Endodermal cell (in vitro differentiated cells): Measurements from ENCODE around the gene OCA2. TPM values are rescaled to one million over a fixed set of nuclear protein-coding genes. Genes with fewer than 3 reads are reported as not detected.

Experiments used
- DNase-seq: peaks from one replicate; pipeline ENCODE4 v3.0.0-alpha.2; 2017
- H3K27ac ChIP-seq: 2 replicates; pipeline ENCODE4 v1.5.1; 2013; ENCODE audit warnings: mild to moderate bottlenecking, low read depth, low read length, moderate library complexity
- H3K27me3 ChIP-seq: 2 replicates; pipeline ENCODE4 v1.6.1; 2013; ENCODE audit warnings: mild to moderate bottlenecking, low read length, moderate library complexity; ENCODE audit not compliant: insufficient read depth, control insufficient read depth, poor library complexity, severe bottlenecking
- H3K36me3 ChIP-seq: 2 replicates; pipeline ENCODE4 v1.7.0; 2013; ENCODE audit warnings: mild to moderate bottlenecking, low read length, moderate library complexity; ENCODE audit not compliant: control insufficient read depth, insufficient read depth
- H3K4me1 ChIP-seq: one replicate; pipeline ENCODE4 v1.7.0; 2013; ENCODE audit warnings: low read length; ENCODE audit not compliant: control insufficient read depth, insufficient read depth
- H3K4me3 ChIP-seq: 2 replicates; pipeline ENCODE4 v1.5.1; 2013; ENCODE audit warnings: mild to moderate bottlenecking, low read length, moderate library complexity
- H3K9ac ChIP-seq: 2 replicates; pipeline ENCODE4 v1.6.1; 2013; ENCODE audit warnings: mild to moderate bottlenecking, low read length, moderate library complexity; ENCODE audit not compliant: poor library complexity, severe bottlenecking; ENCODE audit errors: extremely low read depth
- H3K9me3 ChIP-seq: 2 replicates; pipeline ENCODE4 v1.6.1; 2013; ENCODE audit warnings: mild to moderate bottlenecking, low read length, moderate library complexity; ENCODE audit not compliant: control insufficient read depth
- H3K27ac Mint-ChIP-seq: 2 replicates; pipeline ENCODE4 v1.8.0; 2020; ENCODE audit warnings: mixed read lengths
- H3K27me3 Mint-ChIP-seq: 2 replicates; pipeline ENCODE4 v1.8.0; 2021; ENCODE audit warnings: mild to moderate bottlenecking, mixed read lengths; ENCODE audit not compliant: insufficient read depth
- H3K36me3 Mint-ChIP-seq: 2 replicates; pipeline ENCODE4 v1.8.0; 2020; ENCODE audit warnings: low read depth, mixed read lengths
- H3K4me1 Mint-ChIP-seq: 2 replicates; pipeline ENCODE4 v1.8.0; 2020; ENCODE audit warnings: mixed read lengths
- H3K4me3 Mint-ChIP-seq: 2 replicates; pipeline ENCODE4 v1.8.0; 2020; ENCODE audit warnings: mild to moderate bottlenecking, moderate library complexity, mixed read lengths
- H3K9me3 Mint-ChIP-seq: 2 replicates; pipeline ENCODE4 v1.8.0; 2020; ENCODE audit warnings: mild to moderate bottlenecking, mixed read lengths
- WGBS, 2 experiments: methylation state at CpG; one replicate each; pipeline versions ENCODE4 v1.1.5 to v1.1.7; 2013; ENCODE audit warnings: missing lambda C conversion rate in 2 of 2, mixed read lengths in 1 of 2; ENCODE audit not compliant: insufficient coverage in 1 of 2, insufficient read length in 1 of 2; 5-methylcytosine and 5-hydroxymethylcytosine counted together
- total RNA-seq, 2 donors: library from RNA; stranded (reverse); fragmentation: NEBNext Ultra II Directional in 1 of 2; extraction: Animal tissue kit (Norgen Biotek cat#: 25700) in 1 of 2; gene quantifications; 2 replicates in 1 of 2; 3 replicates in 1 of 2; pipeline ENCODE4 v1.2.1, GENCODE V29; 2021
- TF ChIP-seq, protein P1 (sequence below): fragments of 200-600 bp; sonication (generic); conservative IDR thresholded peaks from 2 replicates; pipeline ENCODE4 v1.5.0; 2021; ENCODE audit warnings: antibody characterized with exemption, mild to moderate bottlenecking

Gene OCA2
- total RNA-seq, 2 donors from 2014 or later = 0.29 to 0.84 TPM

- H3K4me1 ChIP-seq = no peaks in the 10 kb centered on the region
- Mint-ChIP-seq H3K9me3 (no peaks in the 10 kb centered on the region), H3K27me3 (no peaks in the 10 kb centered on the region), H3K27ac (no peak overlapping the region), H3K4me1 (no peaks in the 10 kb centered on the region), H3K4me3 (no peak overlapping the region), H3K36me3 (no peaks in the 10 kb centered on the region)
- no peaks in the 10 kb centered on the region for H3K27me3 ChIP-seq
- no peak overlapping the region for H3K4me3 ChIP-seq
- 93 to 95% methylated on average over 6 of the region's 7 CpGs for WGBS, 2 experiments
- TF ChIP-seq, protein P1, sequence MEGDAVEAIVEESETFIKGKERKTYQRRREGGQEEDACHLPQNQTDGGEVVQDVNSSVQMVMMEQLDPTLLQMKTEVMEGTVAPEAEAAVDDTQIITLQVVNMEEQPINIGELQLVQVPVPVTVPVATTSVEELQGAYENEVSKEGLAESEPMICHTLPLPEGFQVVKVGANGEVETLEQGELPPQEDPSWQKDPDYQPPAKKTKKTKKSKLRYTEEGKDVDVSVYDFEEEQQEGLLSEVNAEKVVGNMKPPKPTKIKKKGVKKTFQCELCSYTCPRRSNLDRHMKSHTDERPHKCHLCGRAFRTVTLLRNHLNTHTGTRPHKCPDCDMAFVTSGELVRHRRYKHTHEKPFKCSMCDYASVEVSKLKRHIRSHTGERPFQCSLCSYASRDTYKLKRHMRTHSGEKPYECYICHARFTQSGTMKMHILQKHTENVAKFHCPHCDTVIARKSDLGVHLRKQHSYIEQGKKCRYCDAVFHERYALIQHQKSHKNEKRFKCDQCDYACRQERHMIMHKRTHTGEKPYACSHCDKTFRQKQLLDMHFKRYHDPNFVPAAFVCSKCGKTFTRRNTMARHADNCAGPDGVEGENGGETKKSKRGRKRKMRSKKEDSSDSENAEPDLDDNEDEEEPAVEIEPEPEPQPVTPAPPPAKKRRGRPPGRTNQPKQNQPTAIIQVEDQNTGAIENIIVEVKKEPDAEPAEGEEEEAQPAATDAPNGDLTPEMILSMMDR = no peak
- H3K9me3 ChIP-seq = no peaks in the 10 kb centered on the region
- H3K9ac ChIP-seq = no peak overlapping the region
- H3K27ac ChIP-seq = no peak overlapping the region
- H3K36me3 ChIP-seq = no peaks in the 10 kb centered on the region
- DNase-seq = no peak
These were observed 226.1 kb downstream of the OCA2 start for GRCh38 chr15:27873039-27873438.

DNA sequence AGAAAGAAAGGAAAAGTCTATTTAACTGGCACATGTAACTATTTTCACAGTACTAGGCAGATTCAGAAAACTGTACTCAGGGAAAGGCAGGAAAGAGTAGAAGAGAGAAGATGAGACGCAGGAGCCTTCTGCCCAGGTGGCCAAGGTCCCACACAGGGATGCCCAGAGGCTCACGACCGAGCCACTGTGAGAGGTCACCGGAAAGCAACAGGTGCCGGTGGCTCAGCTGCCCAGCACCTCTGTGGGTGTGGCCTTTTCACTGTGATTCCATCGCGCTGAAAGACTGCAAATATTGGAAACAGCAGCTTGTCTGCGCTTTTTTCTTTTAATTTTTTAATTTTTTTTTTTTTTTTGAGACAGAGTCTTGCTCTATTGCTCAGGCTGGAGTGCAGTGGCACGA lies 226.8 kb downstream of the OCA2 start:
- Histone ChIP-seq H3K27me3 (no peaks in the 10 kb centered on the region), H3K4me3 (no peak overlapping the region), H3K9ac (no peak overlapping the region), H3K9me3 (no peaks in the 10 kb centered on the region), H3K4me1 (no peaks in the 10 kb centered on the region), H3K27ac (no peak overlapping the region), H3K36me3 (no peaks in the 10 kb centered on the region)
- no peak overlapping the region for H3K4me3 Mint-ChIP-seq
- TF ChIP-seq, protein P1 = no peak
- DNase-seq = no peak
- WGBS, 2 experiments = 92 to 93% methylated on average over 7 to 9 of the region's 9 CpGs
- no peaks in the 10 kb centered on the region for H3K4me1 Mint-ChIP-seq
- no peaks in the 10 kb centered on the region for H3K27me3 Mint-ChIP-seq
- no peak overlapping the region for H3K27ac Mint-ChIP-seq
- no peaks in the 10 kb centered on the region for H3K36me3 Mint-ChIP-seq
- no peaks in the 10 kb centered on the region for H3K9me3 Mint-ChIP-seq

- H3K9me3 ChIP-seq = no peaks in the 10 kb centered on the region
- TF ChIP-seq, protein P1 = no peak
- H3K9ac ChIP-seq = no peak overlapping the region
- 86 to 100% methylated on average over 2 to 5 of the region's 5 CpGs for WGBS, 2 experiments
- no peak for DNase-seq
- no peak overlapping the region for H3K27ac Mint-ChIP-seq
- H3K9me3 Mint-ChIP-seq = no peaks in the 10 kb centered on the region
- H3K27ac ChIP-seq = no peak overlapping the region
- H3K36me3 Mint-ChIP-seq = no peaks in the 10 kb centered on the region
- H3K27me3 ChIP-seq = no peaks in the 10 kb centered on the region
- H3K4me1 Mint-ChIP-seq = no peaks in the 10 kb centered on the region
- H3K27me3 Mint-ChIP-seq = no peaks in the 10 kb centered on the region
- no peak overlapping the region for H3K4me3 ChIP-seq
- H3K36me3 ChIP-seq = no peaks in the 10 kb centered on the region
- no peaks in the 10 kb centered on the region for H3K4me1 ChIP-seq
- no peak overlapping the region for H3K4me3 Mint-ChIP-seq
These were observed 227.2 kb downstream of the OCA2 start for GRCh38 chr15:27871902-27872260.
